SK-N-SH treated with all-trans-retinoic acid at 6 μM for 48 hours (cell line): ENCODE results near the gene NEURL1.
"Not testable (repeated sequence)": the region's sequence is repeated elsewhere in the genome, so short reads cannot be mapped to it uniquely, and the experiment has no call there.

ENCODE experiments used
- ATAC-seq: fragments of 200-7000 bp; cut with Tn5 transposase; 3 replicates; pipeline ENCODE4 v1.9.1; 2020; ENCODE audit warnings: mild to moderate bottlenecking, moderate library complexity
- CREB5 ChIP-seq: fragments of 250-450 bp; sonication (Bioruptor Pico); IDR thresholded peaks from 2 replicates; pipeline ENCODE4 v1.5.1; 2020; ENCODE audit warnings: low read depth, mild to moderate bottlenecking, moderate library complexity
- ESRRG ChIP-seq: fragments of 250-450 bp; sonication (Bioruptor Pico); IDR thresholded peaks from 2 replicates; pipeline ENCODE4 v1.6.1; 2021; ENCODE audit warnings: mild to moderate bottlenecking
- GLIS3 ChIP-seq: fragments of 250-450 bp; sonication (Bioruptor Pico); IDR thresholded peaks from 2 replicates; pipeline ENCODE4 v1.5.0; 2020; ENCODE audit warnings: mild to moderate bottlenecking, moderate library complexity
- ISL1 ChIP-seq: fragments of 250-450 bp; sonication (Bioruptor Pico); IDR thresholded peaks from 2 replicates; pipeline ENCODE4 v2.1.2; 2022; ENCODE audit warnings: mild to moderate bottlenecking, moderate library complexity
- OSR1 ChIP-seq: fragments of 250-450 bp; sonication (Bioruptor Pico); IDR thresholded peaks from 2 replicates; pipeline ENCODE4 v1.8.0; 2022; ENCODE audit warnings: moderate library complexity, mild to moderate bottlenecking, inconsistent platforms
- PATZ1 ChIP-seq: fragments of 250-450 bp; sonication (Bioruptor Pico); IDR thresholded peaks from 2 replicates; pipeline ENCODE4 v1.8.0; 2020; ENCODE audit warnings: mild to moderate bottlenecking, moderate library complexity, borderline replicate concordance
- POU6F1 ChIP-seq: fragments of 250-450 bp; sonication (Bioruptor Pico); IDR thresholded peaks from 2 replicates; pipeline ENCODE4 v1.8.0; 2021; ENCODE audit warnings: low read depth, mild to moderate bottlenecking, moderate library complexity, borderline replicate concordance
- PPARA ChIP-seq: fragments of 250-450 bp; sonication (Bioruptor Pico); IDR thresholded peaks from 2 replicates; pipeline ENCODE4 v1.5.0; 2020; ENCODE audit warnings: mild to moderate bottlenecking, borderline replicate concordance
- RARB ChIP-seq: fragments of 250-450 bp; sonication (Bioruptor Pico); IDR thresholded peaks from 2 replicates; pipeline ENCODE4 v1.8.0; 2021; ENCODE audit warnings: mild to moderate bottlenecking, moderate library complexity
- TCF4 ChIP-seq: fragments of 250-450 bp; sonication (Bioruptor Pico); IDR thresholded peaks from 2 replicates; pipeline ENCODE4 v1.8.0; 2021; ENCODE audit warnings: mild to moderate bottlenecking, moderate library complexity, borderline replicate concordance
- TOX ChIP-seq: fragments of 250-450 bp; sonication (Bioruptor Pico); IDR thresholded peaks from 2 replicates; pipeline ENCODE4 v1.8.0; 2021; ENCODE audit warnings: mild to moderate bottlenecking, moderate library complexity, borderline replicate concordance
- TSHZ2 ChIP-seq: fragments of 250-450 bp; sonication (Bioruptor Pico); IDR thresholded peaks from 2 replicates; pipeline ENCODE4 v1.5.0; 2020; ENCODE audit warnings: mild to moderate bottlenecking, moderate library complexity
- ZC3H10 ChIP-seq: fragments of 250-450 bp; sonication (Bioruptor Pico); IDR thresholded peaks from 2 replicates; pipeline ENCODE4 v1.5.1; 2021; ENCODE audit warnings: mild to moderate bottlenecking, moderate library complexity
- ZNF565 ChIP-seq: fragments of 450-650 bp; formaldehyde crosslinking; conservative IDR thresholded peaks from 2 replicates; pipeline ENCODE4 v1.5.0; 2020; ENCODE audit warnings: low read depth, mild to moderate bottlenecking, moderate library complexity
- ZNF70 ChIP-seq: fragments of 450-650 bp; formaldehyde crosslinking; IDR thresholded peaks from 2 replicates; pipeline ENCODE4 v1.5.0; 2020; ENCODE audit warnings: mild to moderate bottlenecking, moderate library complexity
- ZNF8 ChIP-seq: fragments of 450-650 bp; formaldehyde crosslinking; IDR thresholded peaks from 2 replicates; pipeline ENCODE4 v1.5.0; 2020; ENCODE audit warnings: mild to moderate bottlenecking, moderate library complexity

The NEURL1 gene

GRCh38 chr10:103627893-103628292 lies 134.4 kb downstream of the NEURL1 start:
- no peak for TF ChIP-seq PATZ1 (CRISPR knock-in tag)
- no peak for TF ChIP-seq TOX (CRISPR knock-in tag)
- no peak for TF ChIP-seq ESRRG (CRISPR knock-in tag)
- no peak for ATAC-seq

- ATAC-seq = no peak
- no peak for TF ChIP-seq PPARA (CRISPR knock-in tag)
- TF ChIP-seq, all 23 proteins: peak for 0
Measured at GRCh38 chr10:103629581-103629980, 136.1 kb downstream of the NEURL1 start.

- no peak for ATAC-seq
- TF ChIP-seq ZNF565 (CRISPR knock-in tag) (no peak), OSR1 (CRISPR knock-in tag) (no peak), TCF4 (CRISPR knock-in tag) (no peak), PATZ1 (CRISPR knock-in tag) (no peak)
Measured at GRCh38 chr10:103630156-103630555, 136.7 kb downstream of the NEURL1 start.

GRCh38 chr10:103632247-103632642 lies 138.7 kb downstream of the NEURL1 start:
- TF ChIP-seq POU6F1 (CRISPR knock-in tag) (no peak), ZNF8 (CRISPR knock-in tag) (no peak), GLIS3 (CRISPR knock-in tag) (no peak), ZNF565 (CRISPR knock-in tag) (no peak), OSR1 (CRISPR knock-in tag) (no peak), RARB (CRISPR knock-in tag) (no peak), ESRRG (CRISPR knock-in tag) (no peak), TSHZ2 (CRISPR knock-in tag) (no peak), ZC3H10 (CRISPR knock-in tag) (no peak), PATZ1 (CRISPR knock-in tag) (no peak), TOX (CRISPR knock-in tag) (no peak), PPARA (CRISPR knock-in tag) (no peak), ZNF70 (CRISPR knock-in tag) (no peak), CREB5 (CRISPR knock-in tag) (no peak), ISL1 (CRISPR knock-in tag) (no peak)
- no peak for ATAC-seq

- not testable (repeated sequence) for ATAC-seq
Measured at GRCh38 chr10:103632871-103633270, 139.4 kb downstream of the NEURL1 start.
